NB4 (cell line): Measurements from ENCODE around the gene CCDC177.

Experiments used
- CTCF ChIP-seq: IDR thresholded peaks from one replicate; pipeline ENCODE4 v1.5.1; 2012; ENCODE audit warnings: low read depth, low read length
- MAX ChIP-seq: IDR thresholded peaks from 2 replicates; pipeline ENCODE4 v1.6.1; 2011; ENCODE audit warnings: low read depth, low read length
- POLR2A ChIP-seq: IDR thresholded peaks from 2 replicates; pipeline ENCODE4 v1.6.1; 2011; ENCODE audit warnings: mild to moderate bottlenecking; ENCODE audit not compliant: insufficient read length; ENCODE audit errors: extremely low read depth

GRCh38 chr14:69572841-69573135 lies 1.9 kb downstream of the CCDC177 start:
- TF ChIP-seq CTCF (no peak), POLR2A (no peak), MAX (no peak)
